ENCODE measurements around the gene NUMB.

- TF ChIP-seq CTCF (conservative IDR thresholded peaks at IDR 0.05; ENCODE audit: low read length), result no peak
- no peak for TF ChIP-seq EZH2phosphoT487 (IDR thresholded peaks at IDR 0.05; ENCODE audit: borderline replicate concordance, low read depth, low read length)
These were observed 216.7 kb downstream of the NUMB start for GRCh38 chr14:73241481-73242165.
